Activated CD4-positive, alpha-beta T cell treated with anti-CD3 and anti-CD28 coated beads, Interleukin-10, Interleukin-2, amounts not matched to agents 100 ng/mL and 50 ng/mL, durations not matched to agents 16 hours and 8 hours (primary cell): ENCODE data around the gene LRTM2.

Experiments
- DNase-seq: peaks from one replicate; pipeline ENCODE4 v3.0.0-alpha.2; 2020

The LRTM2 gene

DNA sequence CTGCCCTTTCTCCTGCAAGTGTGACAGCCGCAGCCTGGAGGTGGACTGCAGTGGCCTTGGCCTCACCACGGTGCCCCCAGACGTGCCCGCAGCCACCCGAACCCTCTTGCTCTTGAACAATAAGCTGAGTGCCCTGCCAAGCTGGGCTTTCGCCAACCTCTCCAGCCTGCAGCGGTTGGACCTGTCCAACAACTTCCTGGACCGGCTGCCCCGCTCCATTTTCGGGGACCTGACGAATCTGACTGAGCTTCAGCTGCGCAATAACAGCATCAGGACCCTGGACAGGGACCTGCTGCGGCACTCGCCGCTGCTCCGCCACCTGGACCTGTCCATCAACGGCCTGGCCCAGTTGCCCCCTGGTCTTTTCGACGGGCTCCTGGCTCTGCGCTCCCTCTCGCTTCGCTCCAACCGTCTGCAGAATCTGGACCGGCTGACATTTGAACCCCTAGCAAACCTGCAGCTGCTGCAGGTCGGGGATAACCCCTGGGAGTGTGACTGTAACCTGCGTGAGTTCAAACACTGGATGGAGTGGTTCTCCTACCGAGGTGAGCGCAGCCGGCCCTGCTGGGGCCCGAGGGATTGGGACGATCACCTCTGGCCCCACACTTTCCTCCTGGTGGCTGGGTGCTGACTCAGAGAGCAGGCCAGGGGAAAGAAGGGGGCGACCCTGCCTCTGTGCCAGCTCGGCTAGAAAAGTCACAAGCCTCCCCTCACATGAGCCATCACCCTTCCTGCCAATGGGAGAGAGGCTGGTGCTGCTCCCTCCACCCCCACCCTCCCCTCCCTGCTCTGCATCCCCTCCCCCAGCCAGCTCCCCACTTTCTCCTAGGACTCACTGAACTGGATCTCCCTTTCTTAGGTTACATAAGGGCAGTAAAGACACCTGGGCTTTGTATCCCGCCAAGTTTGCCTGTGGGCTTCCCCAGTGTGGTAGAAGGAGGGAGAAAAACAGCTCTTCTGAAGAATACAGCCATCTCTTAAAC, 10.9 kb downstream of the LRTM2 start:
- DNase-seq = no peak

DNA sequence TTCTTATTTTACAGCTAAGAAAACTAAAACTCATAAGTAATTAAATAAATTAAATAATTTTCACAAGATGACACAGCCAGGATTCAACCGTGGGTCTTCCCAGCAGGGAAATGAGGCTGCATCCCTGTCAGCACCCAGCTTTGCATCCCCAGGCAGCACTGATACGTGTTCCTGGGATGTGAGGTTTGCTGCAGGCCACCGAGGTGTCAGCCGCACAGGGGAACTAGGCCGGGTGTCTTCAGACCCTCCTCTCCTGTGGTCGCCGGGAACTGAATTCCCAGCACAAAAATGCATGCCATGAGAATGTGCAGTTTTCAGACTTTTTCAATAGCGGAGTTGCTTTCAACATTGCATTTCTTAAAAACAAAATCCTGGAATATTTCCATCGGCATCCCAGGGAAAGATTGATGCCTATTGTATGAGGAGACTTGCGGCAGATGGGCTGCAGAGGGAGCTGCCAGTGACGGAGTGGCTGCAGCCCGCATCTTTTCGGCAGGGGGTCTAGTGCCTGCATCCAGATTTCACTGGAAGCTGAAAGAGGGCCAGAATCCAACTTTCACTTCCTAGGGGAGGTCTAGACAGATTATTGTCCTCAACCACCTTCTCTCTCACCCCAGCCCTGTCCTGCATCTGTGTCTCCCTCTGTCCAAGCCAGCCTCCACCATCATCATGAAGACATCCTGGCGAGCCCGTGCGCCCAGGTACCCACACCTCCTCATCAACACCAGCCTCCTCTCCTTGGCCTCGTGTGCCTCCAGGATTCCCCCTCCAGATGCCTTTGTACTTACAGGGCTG, 12.6 kb downstream of the LRTM2 start:
- DNase-seq = no peak

GRCh38 chr12:1833596-1834028, 13.2 kb downstream of the LRTM2 start:
- DNase-seq = no peak

DNA sequence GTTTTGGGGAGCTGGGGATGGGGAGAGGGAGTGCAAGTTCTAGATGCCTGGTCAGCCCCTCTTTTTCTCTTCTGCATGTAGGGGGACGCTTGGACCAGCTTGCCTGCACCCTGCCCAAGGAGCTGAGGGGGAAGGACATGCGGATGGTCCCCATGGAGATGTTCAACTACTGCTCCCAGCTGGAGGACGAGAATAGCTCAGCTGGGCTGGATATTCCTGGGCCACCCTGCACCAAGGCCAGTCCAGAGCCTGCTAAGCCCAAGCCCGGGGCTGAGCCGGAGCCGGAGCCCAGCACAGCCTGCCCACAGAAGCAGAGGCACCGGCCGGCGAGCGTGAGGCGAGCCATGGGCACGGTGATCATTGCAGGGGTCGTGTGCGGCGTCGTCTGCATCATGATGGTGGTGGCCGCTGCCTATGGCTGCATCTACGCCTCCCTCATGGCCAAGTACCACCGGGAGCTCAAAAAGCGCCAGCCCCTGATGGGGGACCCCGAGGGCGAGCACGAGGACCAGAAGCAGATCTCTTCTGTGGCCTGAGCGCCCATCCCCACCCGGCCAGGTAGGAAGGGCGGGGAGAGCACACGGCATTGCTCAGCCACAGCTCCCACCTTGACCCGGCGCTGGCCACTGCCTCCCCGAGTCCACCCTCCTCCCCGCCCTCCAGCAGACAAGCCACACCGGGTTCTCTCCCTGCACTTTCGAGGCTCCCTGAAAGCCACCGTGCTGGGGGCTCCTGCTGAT, 14.0 kb downstream of the LRTM2 start:
- DNase-seq = no peak

- DNase-seq = no peak
Measured at GRCh38 chr12:1835211-1836131, 15.1 kb downstream of the LRTM2 start.

GRCh38 chr12:1836241-1836803, 16.0 kb downstream of the LRTM2 start:
- no peak for DNase-seq

DNA sequence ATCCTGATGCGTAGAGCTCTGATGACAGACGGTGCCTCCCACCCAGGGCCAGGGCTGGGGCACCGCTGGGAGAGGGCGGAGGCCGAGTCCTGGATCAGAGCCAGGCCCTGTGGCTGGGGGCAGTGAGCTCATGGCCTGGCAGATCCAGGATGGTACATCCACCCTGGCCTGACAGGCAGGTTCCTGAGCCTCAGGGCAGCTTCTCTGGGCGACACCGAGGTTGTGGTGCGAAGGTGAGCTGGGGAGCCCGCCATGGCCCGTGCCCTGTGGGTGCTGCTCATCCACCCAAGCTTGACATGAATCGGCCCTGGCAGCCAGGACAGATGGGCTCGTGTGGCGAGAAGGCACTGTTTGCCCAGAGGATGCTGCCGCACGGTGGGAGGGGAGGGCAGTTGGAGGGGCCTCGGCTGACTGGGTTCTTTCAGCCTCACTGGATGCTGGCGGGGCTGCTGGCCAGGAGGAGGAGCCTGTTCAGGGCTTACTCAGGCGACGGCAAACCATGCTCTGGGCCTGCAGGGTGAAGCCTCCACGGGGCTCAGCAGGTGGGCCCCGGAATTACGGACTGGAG, 16.6 kb downstream of the LRTM2 start:
- no peak for DNase-seq

- no peak for DNase-seq
Measured at GRCh38 chr12:1837541-1838204, 17.3 kb downstream of the LRTM2 start.

DNA sequence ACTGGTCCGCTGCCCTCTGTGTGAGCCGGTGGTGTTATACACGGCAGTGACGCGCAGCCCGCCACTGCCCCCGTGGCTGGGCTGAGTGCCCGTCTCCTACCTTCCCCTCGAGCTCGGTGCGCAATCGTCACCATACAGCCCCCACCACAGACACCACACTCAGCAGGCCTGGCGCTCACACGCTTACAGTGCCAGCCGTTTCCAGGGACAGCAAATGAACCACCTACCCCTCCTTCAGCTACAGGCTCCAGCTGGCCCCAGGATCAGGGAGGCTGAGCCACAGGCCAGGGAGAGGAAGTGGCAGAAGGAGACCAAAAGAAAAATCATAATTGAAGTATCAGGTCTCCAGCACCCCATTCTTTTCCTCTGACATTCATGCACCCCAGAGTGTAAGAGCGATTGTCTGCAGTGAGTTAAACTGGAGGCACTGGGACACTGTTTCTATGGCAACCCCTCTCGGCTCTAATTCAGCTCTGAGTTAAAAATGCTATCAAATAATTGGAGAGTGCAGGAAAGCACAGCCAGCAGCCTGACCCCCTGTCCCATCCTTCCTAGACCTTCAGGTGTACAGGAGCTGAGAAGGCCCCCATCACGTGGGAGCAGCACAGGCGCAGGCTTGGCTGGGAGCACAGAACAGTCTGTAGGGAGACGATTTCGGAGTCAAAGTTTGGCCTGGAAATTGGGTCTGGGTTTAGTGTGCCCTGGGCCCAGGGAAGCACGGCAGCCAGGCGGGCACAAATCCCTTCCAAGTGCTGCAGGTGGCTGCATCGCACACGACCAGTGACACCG, 18.0 kb downstream of the LRTM2 start:
- DNase-seq = no peak

DNA sequence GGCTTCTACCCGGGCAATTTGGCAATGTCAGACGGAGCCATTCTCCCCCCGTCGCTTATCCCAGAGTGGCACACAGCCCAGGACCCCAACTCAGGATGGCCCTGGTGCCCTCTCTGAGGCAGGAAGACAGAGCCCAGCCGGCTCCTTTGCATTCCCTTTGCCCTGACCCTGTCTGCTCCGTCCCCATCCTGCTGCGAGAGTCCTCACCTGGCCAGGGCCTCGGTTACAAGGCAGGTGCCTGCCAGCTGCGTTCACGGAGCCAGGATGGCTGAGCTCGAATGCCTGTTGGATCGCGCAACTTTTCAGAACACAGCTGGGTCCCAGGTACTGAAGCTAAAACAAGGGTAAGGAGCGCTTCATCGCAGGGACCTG, 18.6 kb downstream of the LRTM2 start:
- DNase-seq = no peak

DNA sequence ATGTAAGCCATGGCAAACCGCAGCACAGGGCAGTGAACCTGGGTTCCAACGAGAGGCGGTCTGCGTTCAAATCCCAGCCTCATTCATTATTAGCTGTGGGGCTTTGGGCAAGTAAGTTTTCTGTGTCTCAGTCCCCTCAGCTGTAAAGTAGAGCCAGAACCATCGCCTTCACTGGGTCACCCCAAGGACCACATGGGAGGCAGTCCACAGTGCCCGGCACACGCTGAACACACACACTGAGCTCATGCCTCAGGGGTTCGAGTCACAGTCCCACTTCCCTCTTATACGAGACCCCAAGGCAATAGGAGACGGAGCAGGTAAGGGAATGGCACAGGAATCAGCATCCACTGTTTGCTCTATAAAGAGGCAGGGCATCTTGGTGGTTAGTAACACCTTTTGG, 19.1 kb downstream of the LRTM2 start:
- DNase-seq = no peak

DNA sequence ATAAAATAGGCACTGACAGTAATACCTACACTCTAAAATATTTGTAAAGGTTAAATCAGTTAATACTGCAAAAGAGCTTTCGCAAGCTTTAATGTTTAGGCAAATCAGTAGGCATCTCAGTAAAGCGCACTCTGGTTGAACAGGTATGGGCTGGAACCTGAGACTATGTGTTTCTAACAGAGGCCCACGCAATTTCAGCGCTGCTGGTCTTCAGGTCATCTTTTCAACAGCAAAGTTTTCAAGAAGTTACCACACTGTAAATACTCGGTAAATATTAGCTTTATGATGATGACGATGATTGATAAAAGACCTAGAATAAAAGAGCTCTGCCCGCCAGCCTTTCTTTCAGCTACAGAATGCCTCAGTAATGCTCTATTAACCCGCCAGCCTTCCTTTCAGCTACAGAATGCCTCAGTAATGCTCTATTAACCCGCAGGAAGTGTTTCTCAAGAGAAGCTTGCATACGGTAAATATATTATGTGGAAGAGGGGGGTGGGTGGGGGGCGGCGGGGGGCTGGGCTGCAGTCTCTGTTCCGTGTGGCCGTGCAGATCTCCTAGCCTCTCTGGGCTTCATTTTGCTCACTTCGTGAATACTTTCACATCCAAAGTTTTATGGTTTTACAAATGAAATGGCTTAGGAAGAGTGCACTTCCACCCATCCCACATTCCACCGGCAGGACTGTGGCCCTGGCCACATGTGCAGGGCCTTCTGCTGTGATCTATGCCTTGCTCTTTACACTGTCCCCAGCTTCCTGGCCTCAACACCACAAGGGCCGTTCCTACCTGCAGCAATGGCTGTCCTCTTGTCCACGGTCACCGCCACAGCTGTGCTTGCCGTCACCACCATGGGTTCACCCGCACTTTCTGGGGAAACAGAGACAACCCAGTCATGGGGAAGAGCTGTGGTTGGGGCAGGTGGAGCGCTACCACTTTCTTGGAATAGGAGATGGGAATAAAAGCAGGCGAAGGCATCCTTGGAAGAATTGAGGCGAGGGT, 19.9 kb downstream of the LRTM2 start:
- DNase-seq = no peak

DNA sequence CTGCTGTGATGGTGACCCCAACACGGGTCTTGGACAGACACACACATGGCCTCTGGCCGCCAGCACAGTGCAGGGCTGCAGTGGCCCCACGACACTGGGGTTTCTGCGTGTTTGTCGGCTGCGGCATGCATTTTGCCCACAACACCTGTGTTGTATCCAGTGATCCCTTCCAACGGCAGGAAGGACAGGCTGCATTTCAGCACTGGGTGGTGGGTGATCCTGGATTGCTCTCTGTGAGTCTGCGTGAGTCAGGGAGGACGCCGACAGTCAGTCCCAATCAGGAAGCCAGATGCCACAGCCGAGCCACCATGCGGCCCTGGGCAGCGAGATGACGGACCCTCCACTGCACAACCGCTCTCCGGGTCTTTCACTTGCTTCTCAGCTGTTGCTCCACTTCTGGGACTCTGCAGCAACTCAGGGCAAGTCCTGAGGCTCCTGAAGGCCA, 20.6 kb downstream of the LRTM2 start:
- no peak for DNase-seq

GRCh38 chr12:1841586-1842182, 21.3 kb downstream of the LRTM2 start:
- no peak for DNase-seq

DNA sequence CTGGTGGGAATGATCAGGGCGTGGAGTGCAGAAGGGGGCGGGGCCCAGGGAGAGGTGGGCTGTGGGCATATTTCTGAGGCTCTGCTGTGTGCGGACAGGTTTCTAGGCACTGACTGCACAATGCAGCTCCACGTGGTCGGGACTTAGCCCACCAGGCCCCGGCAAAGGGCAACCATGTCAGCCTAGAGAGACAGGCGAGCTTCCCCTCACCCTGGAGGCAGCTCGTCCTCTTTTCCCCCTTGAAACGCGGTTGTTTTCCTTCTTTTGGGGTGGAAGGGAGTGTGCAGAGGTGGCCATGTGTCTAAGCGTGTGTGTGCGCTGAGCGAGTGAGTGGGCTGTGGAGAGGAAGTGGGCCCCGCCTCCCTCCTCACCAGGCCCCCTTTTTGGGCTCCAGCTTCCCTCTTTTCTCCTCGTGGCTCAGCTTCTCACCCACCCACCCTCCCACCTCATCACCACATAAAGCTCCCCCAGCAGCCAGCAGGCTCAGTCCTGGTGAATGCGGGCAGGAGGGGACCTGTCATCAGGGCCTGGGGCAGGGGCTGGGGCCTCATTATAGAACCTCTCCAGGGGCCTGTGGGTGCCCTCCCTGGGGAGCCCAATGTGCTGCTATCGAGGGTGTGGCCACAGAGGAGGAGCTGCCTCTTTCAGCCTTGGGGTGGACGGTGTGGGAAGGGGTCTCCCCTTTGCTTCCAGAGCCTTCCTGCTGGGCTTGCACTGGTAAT, 22.0 kb downstream of the LRTM2 start:
- DNase-seq = no peak

- no peak for DNase-seq
Measured at GRCh38 chr12:1842905-1843640, 22.7 kb downstream of the LRTM2 start.

- DNase-seq = no peak
Measured at GRCh38 chr12:1843641-1844005, 23.3 kb downstream of the LRTM2 start.
